HG03039 (cell line): ENCODE results near the gene CFLAR.
"Not testable (repeated sequence)": the region's sequence is repeated elsewhere in the genome, so short reads cannot be mapped to it uniquely, and the experiment has no call there.

ENCODE experiments used
- ATAC-seq: cut with Tn5 transposase; IDR thresholded peaks from one replicate; pipeline ENCODE4 v1.9.1; 2021; ENCODE audit warnings: mild to moderate bottlenecking, moderate library complexity; ENCODE audit not compliant: unreplicated experiment

The CFLAR gene

GRCh38 chr2:201144101-201145051, 28.4 kb downstream of the CFLAR start:
- ATAC-seq: no peak

DNA sequence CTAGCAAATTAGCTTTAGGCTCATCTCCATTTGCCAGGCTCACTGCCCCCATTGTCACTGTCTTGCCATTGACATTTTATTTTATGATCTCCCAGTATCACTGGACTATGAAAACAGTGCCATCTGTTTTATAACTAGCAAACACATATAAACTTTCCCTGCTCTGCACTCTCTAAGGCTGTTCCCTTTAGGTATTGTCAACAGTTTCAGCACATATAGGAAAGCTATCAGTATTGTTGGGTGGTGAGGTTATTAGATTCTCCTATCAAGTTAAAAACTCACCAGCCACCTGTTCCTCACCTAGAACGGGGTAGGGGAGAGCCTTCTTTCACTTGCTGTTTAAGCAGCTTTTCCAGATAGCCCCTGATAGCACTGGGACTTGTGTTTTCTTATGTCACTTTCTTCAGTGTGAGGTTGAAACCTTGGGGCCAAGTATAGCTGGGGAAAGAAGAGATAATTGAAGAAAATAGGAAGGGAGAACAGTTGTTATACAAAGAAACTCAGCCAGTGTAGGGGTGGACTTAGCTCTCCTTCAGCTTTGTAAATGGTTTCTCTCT, 32.5 kb downstream of the CFLAR start:
- ATAC-seq: no peak

- ATAC-seq: no peak
Measured at GRCh38 chr2:201149064-201149820, 33.3 kb downstream of the CFLAR start.

DNA sequence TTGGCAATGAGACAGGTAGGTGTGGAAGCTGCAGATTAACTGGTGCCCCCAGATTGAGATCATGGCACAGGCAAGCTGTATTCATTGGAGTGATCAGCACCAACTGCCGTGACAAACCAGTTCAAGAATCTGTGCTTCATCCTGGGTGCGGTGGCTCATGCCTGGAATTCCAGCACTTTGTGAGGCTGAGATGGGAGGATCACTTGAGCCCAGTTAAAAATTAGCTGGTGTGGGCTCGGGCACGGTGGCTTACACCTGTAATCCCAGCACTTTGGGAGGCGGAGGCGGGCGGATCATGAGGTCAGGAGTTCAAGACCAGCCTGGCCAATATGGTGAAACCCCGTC, 33.8 kb downstream of the CFLAR start:
- ATAC-seq: not testable (repeated sequence)

DNA sequence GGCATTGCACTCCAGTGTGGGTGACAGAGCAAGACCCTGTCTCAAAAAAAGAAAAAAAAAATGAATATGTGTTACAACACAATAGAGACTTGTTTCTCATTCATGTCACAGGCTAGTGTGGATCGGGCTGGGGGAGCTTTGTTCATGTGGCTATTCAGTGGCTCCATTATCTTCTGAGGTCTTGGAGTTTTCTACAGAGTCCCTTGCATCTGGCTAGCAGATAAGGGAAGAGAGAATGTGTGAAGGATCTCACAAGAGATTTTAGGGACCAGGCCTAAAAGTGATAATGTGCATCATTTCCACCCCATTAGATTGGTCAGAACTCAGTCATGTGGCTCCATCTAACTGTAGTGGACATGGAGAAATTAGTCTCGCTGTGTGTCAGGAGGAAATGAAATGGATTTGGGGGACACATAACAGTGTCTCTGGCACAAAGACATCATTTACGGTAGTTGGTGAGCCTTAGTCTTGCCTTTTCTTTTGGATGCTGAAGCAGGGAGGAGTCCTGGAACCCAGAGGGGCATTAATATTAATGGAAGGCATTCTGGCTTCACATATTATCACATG, 34.6 kb downstream of the CFLAR start:
- ATAC-seq: no peak

DNA sequence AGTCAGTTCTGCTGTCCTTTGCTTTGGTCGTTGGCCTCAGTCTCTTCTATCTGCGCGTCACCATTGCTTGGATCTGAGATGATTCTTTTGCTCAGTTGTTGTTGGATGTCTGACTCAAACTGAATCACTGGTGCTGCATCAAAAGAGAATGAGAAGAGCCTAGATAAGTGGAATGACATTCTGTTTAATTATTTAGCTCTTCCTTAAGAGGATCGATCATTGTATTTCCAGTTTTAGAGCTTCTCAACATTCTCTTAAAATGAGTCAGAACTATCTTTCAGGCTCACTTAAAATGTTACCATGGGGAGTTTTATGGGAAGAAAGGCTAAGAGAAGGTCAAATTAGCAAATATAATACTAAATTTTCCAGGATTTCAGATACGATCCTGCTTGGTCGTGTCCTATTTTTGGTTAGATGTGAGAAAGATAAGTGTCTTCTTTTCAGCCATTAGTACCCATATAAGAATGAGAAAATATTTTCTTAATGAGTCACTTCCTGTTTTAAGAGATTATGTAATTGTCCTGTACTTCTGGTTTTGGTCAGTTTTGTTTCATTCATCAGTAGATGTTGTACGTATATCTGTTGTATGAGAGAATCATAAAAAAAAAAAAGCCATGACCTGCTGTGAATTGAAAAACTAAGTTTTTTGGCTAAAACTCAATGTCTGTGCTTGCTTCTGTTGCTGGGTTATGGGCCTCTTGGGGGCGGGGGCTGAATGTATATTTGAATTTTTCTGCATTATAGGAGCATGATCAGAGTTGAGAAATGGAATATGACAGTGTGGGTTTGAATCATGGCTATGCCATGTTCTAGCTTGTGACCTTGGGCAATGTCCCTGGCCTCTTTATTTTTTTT, 35.4 kb downstream of the CFLAR start:
- no peak for ATAC-seq

GRCh38 chr2:201152517-201152916, 36.6 kb downstream of the CFLAR start:
- ATAC-seq: no peak

DNA sequence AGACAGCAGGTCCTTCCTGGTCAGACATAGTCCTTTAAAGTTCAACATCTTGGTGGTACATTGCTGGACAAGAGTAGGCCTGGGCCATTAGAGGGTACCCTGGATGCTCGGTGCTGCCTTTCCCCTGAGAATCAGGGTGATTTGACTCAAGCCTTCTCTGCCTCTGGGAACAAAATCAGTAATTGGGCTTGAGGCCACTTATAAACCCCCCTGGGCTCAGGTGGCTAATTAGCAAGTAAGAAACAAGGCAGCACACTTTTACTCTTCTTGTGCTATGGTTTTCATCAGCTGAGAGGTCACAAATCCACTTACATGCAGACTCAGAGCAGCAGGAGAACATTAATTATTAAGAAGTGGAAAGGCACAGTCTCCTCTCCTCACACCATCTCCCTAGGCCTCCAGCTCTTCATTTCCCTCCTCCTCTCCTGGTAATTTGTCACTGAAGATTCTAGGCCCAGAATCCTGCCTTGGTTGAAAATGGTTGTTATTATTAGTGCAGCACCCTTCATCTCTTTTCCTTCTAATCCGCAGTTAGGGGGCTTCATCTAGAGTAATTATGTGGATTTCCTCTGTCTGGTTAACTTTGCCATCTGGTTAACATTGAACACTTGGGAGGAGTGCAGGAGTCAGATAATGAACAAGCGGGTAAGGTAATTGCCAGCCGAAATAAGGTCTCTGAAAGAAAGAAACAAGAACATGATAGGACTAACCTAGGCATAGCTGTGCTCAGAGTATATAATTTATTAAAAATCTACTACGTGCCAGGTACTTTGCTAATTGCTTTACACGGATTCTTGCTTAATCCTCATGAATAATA, 37.2 kb downstream of the CFLAR start:
- no peak for ATAC-seq

DNA sequence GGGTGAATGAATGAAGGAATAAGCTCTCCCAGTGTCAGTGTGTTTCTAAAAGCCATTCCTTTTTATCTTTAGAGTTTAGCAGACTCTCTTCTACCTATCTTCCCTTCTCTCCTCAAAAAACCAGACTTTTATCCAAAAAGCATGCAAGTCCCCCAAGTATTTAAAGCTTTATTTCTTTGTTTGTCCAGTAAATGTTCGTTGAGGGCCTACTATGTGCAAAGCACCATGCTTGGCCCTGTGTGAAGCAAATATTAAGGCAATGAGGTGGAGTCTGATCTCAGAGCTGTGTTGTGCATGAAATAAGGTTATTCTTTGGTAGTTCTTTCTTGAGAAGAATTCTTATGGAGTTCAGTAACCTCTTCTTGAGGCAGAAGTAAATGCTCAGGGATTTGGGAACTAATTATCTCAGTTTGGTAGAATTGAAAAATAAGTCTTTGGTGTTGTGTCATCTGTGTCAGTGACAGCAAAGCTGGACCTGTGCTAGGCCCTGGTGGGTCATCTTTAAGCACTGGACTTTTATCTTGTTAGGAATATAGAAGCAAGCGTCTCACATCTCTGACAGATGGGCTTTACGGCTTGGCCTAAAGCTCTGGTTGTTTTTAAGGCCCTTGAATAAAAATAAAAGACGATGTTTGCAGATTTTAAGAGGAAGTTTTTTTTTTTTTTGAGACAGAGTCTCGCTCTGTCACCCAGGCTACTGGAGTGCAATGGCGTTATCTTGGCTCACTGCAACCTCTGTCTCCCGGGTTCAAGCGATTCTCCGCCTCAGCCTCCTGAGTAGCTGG, 38.8 kb downstream of the CFLAR start:
- no peak for ATAC-seq

GRCh38 chr2:201156036-201156435, 40.1 kb downstream of the CFLAR start:
- ATAC-seq: no peak

DNA sequence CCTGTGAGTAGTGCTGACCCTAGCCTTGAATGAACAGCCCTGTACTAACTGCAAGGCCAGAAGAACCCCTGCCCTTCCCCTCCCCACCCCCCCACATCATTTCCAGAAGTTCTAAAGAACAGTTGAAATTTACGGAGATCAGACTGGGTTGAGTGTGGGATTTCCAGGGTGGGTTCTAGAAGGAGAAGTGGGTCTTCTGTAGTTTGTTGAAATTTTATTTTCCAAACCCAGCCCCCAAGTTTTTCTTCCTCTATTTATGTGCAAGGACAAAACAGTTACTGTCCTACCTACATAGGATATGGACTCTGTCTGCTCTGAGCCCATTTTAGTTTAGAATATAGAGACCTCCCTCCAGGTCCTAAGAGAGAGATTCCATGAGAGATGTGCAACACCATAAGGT, 40.7 kb downstream of the CFLAR start:
- ATAC-seq: no peak

DNA sequence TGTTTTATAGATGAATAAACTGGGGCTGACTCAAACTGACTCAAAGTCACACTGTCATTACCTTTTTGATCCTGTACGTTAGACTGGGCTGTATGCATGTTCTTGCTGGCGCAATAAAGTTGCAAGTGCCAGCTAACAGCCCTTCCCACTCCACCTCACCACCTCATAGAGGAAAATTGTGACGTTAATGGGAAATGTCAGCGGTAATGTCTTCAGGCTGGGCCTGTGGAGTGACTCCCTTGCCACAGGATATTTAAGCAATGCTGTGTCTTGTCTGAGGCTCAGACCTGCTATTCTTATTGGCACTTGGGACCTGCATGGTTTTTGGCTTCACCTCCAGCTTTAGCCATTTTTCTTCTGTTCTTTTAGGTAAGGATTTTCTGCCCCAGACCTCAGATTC, 41.7 kb downstream of the CFLAR start:
- peak; percentile 21 for ATAC-seq

- peak; percentile 88 for ATAC-seq
Measured at GRCh38 chr2:201158111-201158929, 42.4 kb downstream of the CFLAR start.

- no peak for ATAC-seq
Measured at GRCh38 chr2:201164166-201164565, 48.2 kb downstream of the CFLAR start.

DNA sequence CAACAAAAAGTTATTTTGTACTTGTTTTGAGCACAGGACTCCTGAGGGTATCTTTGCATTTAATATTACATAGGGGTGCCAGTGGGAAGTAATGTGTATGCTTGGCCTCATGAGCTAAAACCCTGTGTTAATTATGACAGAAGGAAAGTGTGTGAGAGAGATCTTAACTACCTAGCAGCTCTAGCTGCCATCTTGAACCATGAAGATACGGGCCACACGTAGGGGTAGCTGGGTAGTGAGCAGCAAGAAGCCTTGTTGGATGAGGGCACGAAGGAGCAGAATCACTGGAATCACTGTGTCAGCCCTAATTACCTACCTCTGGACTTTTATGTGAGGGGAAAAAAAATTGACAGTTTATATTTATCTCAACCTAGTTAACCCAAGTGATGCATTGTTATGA, 51.6 kb downstream of the CFLAR start:
- no peak for ATAC-seq

- ATAC-seq: not testable (repeated sequence)
Measured at GRCh38 chr2:201168496-201168895, 52.5 kb downstream of the CFLAR start.

DNA sequence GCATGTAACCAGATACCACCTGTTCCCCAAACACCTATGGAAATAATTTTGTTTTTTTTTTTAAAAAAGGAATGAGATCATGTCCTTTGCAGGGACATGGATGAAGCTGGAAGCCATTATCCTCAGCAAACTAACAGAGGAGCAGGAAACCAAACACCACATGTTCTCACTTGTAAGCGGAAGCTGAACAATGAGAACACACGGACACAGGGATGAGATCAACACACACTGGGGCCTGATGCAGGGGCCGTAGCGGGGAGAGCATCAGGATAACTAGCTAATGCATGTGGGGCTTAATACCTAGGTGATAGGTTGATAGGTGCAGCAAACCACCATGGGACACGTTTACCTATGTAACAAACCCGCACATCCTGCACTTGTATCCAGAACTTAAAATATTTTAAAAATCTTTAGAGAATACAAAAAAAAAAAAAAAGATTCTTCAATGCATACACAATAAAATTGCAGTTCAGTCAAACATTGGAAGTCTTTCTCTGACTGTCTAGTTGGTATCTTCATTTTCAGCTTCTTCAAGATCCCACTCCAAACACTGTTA, 55.4 kb downstream of the CFLAR start:
- no peak for ATAC-seq

DNA sequence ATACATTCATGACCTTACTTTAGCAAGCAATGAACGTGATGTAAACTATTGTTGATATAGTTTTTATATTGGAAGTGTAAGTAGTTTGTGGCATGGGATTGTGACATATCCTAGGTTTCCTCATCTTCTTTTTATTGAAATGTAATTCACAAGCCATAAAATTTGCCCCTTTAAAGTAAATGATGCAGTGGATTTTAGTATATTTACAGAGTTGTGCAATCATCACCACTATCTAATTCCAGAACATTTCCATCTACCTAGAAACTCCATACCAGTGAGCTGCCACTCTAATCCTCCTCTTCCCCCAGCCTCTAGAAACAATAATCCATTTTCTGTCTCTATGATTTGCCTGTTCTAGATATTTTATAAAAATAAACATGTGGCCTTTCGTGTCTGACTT, 56.3 kb downstream of the CFLAR start:
- ATAC-seq: no peak
